Endothelial cell of umbilical vein (primary cell): Measurements from ENCODE around the gene ACOX3. TPM values are rescaled to one million over a fixed set of nuclear protein-coding genes. Genes with fewer than 3 reads are reported as not detected.

Experiments used
- BruUV-seq: library from RNA; stranded (reverse); fragments of 400-500 nt; replicated peaks from 2 replicates; lab custom pipeline; 2021; lab: Mats Ljungman, UMichigan
- CTCF ChIA-PET: fragments of 300-600, 350-600 bp; sonication (Branson Sonifier 250); formaldehyde crosslinking; loops from one replicate; lab custom pipeline; 2021; ENCODE audit warnings: antibody characterized with exemption, inconsistent platforms; lab: Charles Lee
- POLR2A ChIA-PET: fragments of 300-600, 350-600 bp; sonication (Branson Sonifier 250); formaldehyde crosslinking; loops from one replicate; lab custom pipeline; 2021; ENCODE audit warnings: antibody characterized with exemption, inconsistent platforms; lab: Charles Lee
- DNase-seq: peaks from one replicate; pipeline ENCODE4 v3.0.0-alpha.2; 2011; ENCODE audit warnings: low read depth, low spot score
- FAIRE-seq: peaks from 2 replicates; lab custom pipeline; 2011; peaks lifted over from hg19 to GRCh38; lab: Jason Lieb, UNC
- H2AFZ ChIP-seq: 2 replicates; pipeline ENCODE4 v1.6.0; 2012; ENCODE audit warnings: low read depth, low read length, control low read depth, inconsistent platforms
- H3K27ac ChIP-seq: 2 replicates; pipeline ENCODE4 v1.5.1; 2011; ENCODE audit warnings: low read depth, mild to moderate bottlenecking, control low read depth, low read length, moderate library complexity; ENCODE audit not compliant: insufficient read depth
- H3K27me3 ChIP-seq, 2 experiments: 2 replicates each; pipeline versions ENCODE4 v1.6.0 to v1.6.1; 2011; ENCODE audit warnings: low read length in 2 of 2, mixed read lengths in 1 of 2; ENCODE audit not compliant: control insufficient read depth in 2 of 2, insufficient read depth in 2 of 2
- H3K36me3 ChIP-seq, 2 experiments: 2 replicates in 1 of 2; 3 replicates in 1 of 2; pipeline ENCODE4 v1.5.1; 2011; ENCODE audit warnings: low read length in 2 of 2, mild to moderate bottlenecking in 1 of 2, moderate library complexity in 1 of 2; ENCODE audit not compliant: control insufficient read depth in 2 of 2, insufficient read depth in 2 of 2; ENCODE audit errors: extremely low read depth in 1 of 2
- H3K4me1 ChIP-seq: 3 replicates; pipeline ENCODE4 v1.5.1; 2011; ENCODE audit warnings: mild to moderate bottlenecking, low read length; ENCODE audit not compliant: control insufficient read depth, insufficient read depth; ENCODE audit errors: extremely low read depth
- H3K4me2 ChIP-seq: 2 replicates; pipeline ENCODE4 v1.6.1; 2011; ENCODE audit warnings: low read length, control low read depth, mixed read lengths; ENCODE audit not compliant: insufficient read depth
- H3K4me3 ChIP-seq, 3 experiments: fragments of 200-600 bp in 1 of 3; sonication (generic), shearing (Covaris generic) in 1 of 3; replicated peaks in 1 of 3; 2 replicates each; pipeline ENCODE4 v1.5.1; 2011 to 2016; ENCODE audit warnings: control low read depth in 3 of 3, low read length in 3 of 3, mild to moderate bottlenecking in 2 of 3, inconsistent platforms in 1 of 3, low read depth in 1 of 3, moderate library complexity in 1 of 3; ENCODE audit not compliant: insufficient read depth in 1 of 3
- H3K79me2 ChIP-seq: 2 replicates; pipeline ENCODE4 v1.6.0; 2012; ENCODE audit warnings: low read length, inconsistent platforms; ENCODE audit not compliant: control insufficient read depth, insufficient read depth
- H3K9ac ChIP-seq: replicated peaks from 2 replicates; pipeline ENCODE3; 2011; ENCODE audit warnings: low read length, control low read depth; ENCODE audit not compliant: insufficient read depth; ENCODE audit errors: extremely low read depth
- H3K9me1 ChIP-seq: replicated peaks from 3 replicates; pipeline ENCODE4 v1.6.0; 2011; ENCODE audit warnings: mild to moderate bottlenecking, low read length; ENCODE audit not compliant: control insufficient read depth, insufficient read depth; ENCODE audit errors: extremely low read depth
- H3K9me3 ChIP-seq: replicated peaks from 2 replicates; pipeline ENCODE4 v1.5.1; 2012; ENCODE audit warnings: low read length, inconsistent platforms; ENCODE audit not compliant: control insufficient read depth, insufficient read depth
- H4K20me1 ChIP-seq: replicated peaks from 2 replicates; pipeline ENCODE3; 2011; ENCODE audit warnings: mild to moderate bottlenecking, low read length; ENCODE audit not compliant: control insufficient read depth, insufficient read depth; ENCODE audit errors: extremely low read depth
- CTCF ChIP-seq, 2 donors: IDR thresholded peaks; 1 replicate in 1 of 2; 2 replicates in 1 of 2; pipeline ENCODE4 v1.5.1; 2011; ENCODE audit warnings: low read length in 2 of 2, mild to moderate bottlenecking in 2 of 2, moderate library complexity in 2 of 2, control low read depth in 1 of 2, inconsistent platforms in 1 of 2, low read depth in 1 of 2; ENCODE audit not compliant: insufficient read depth in 1 of 2; ENCODE audit errors: extremely low read depth in 1 of 2
- EZH2 ChIP-seq: IDR thresholded peaks from 2 replicates; pipeline ENCODE4 v1.6.1; 2012; ENCODE audit warnings: borderline replicate concordance, low read depth, mild to moderate bottlenecking, moderate library complexity, low read length, inconsistent platforms; ENCODE audit not compliant: severe bottlenecking
- FOS ChIP-seq: IDR thresholded peaks from 2 replicates; pipeline ENCODE4 v1.6.1; 2011; ENCODE audit warnings: mild to moderate bottlenecking, low read length, moderate library complexity, borderline replicate concordance; ENCODE audit not compliant: insufficient read depth
- GATA2 ChIP-seq: IDR thresholded peaks from 2 replicates; pipeline ENCODE4 v1.7.0; 2011; ENCODE audit warnings: low read depth, mild to moderate bottlenecking, moderate library complexity, mixed read lengths, low read length; ENCODE audit not compliant: insufficient read length, insufficient read depth
- JUN ChIP-seq: IDR thresholded peaks from 2 replicates; pipeline ENCODE4 v1.6.1; 2011; ENCODE audit warnings: borderline replicate concordance, low read depth; ENCODE audit not compliant: insufficient read length, insufficient read depth
- MYC ChIP-seq: IDR thresholded peaks from one replicate; pipeline ENCODE4 v1.6.1; 2011; ENCODE audit warnings: mild to moderate bottlenecking, low read depth, low read length
- POLR2A ChIP-seq: IDR thresholded peaks from 2 replicates; pipeline ENCODE4 v1.6.1; 2012; ENCODE audit warnings: low read depth, mild to moderate bottlenecking, control low read depth, low read length
- POLR2AphosphoS5 ChIP-seq: IDR thresholded peaks from 2 replicates; pipeline ENCODE4 v1.6.1; 2012; ENCODE audit warnings: low read depth, mild to moderate bottlenecking, control low read depth, low read length, moderate library complexity; ENCODE audit not compliant: insufficient read depth
- dilution Hi-C: fragments of 300-500 bp; cut with MboI; formaldehyde crosslinking; loops from one replicate; pipeline ENCODE4 v1.15.0; 2019; ENCODE audit warnings: low sequenced_read_pairs; ENCODE audit not compliant: extremely low pct_ligation_motif_present
- intact Hi-C: fragments of 100-400 bp; cut with micrococcal nuclease; formaldehyde crosslinking; loops from one replicate; pipeline ENCODE4 v1.10.0; 2022
- polyA plus RNA-seq, 4 experiments: library from polyadenylated mRNA; depleted of rRNA in 3 of 4; stranded (reverse) in 3 of 4; unstranded in 1 of 4; fragments of >200 nt; gene quantifications; 2 replicates each; pipeline versions ENCODE4 v1.2.1 to v1.2.3, GENCODE V29; 2011 to 2012; ENCODE audit warnings: missing spikeins in 1 of 4
- total RNA-seq: library from RNA; stranded (reverse); gene quantifications from 2 replicates; pipeline ENCODE4 v1.2.3, GENCODE V29; 2021
- TF ChIP-seq, protein P1 (sequence below): IDR thresholded peaks from 2 replicates; pipeline ENCODE4 v1.6.1; 2011; ENCODE audit not compliant: insufficient read depth, insufficient read length

ACOX3 gene
- total and polyA plus RNA-seq, 2 donors (not counting 3 experiments of a cell fraction or from before 2014, with no cell fraction given) = 13.0 to 26.3 TPM

DNA sequence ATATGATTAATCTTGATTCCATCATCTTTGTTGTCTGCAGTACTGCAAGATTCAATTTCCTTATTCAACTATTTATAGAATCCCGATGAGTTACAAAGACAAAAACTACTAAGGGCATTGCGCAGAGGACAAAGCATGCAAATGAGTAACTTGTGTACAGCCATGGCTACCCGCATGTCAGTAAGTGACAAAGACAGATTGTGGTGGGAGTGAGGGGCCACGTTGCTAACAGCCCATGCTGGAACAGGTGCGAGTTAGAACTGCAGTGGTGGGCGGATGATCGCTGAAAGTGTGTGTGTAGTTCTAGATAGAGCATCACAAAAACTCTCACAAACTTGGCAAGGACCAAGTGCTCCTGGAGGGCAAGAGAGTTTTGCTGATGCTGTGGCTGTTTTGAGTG, 49.5 kb downstream of the ACOX3 start:
- Histone ChIP-seq H3K36me3 (peaks cover 0 to 9% of the 10 kb centered on the region in 2 experiments), H4K20me1 (no peaks in the 10 kb centered on the region), H3K9ac (no peak overlapping the region), H3K27ac (no peak overlapping the region), H3K9me1 (no peaks in the 10 kb centered on the region), H3K27me3 (no peaks in the 10 kb centered on the region), H3K4me3 (no peak overlapping the region), H3K4me1 (peaks cover 30% of the 10 kb centered on the region), H3K79me2 (no peaks in the 10 kb centered on the region), H3K4me2 (no peak overlapping the region), H2AFZ (no peak overlapping the region), H3K9me3 (no peaks in the 10 kb centered on the region)
- no peak for FAIRE-seq
- CTCF ChIA-PET = interaction anchor here (2.1 to 5.4 kb wide), 2 partner anchors 11 to 124 kb away, joined by 20 to 45 read pairs; no protein-coding TSS in a partner anchor
- no peak for DNase-seq
- no peak for TF ChIP-seq JUN
- TF ChIP-seq EZH2 = no peak
- TF ChIP-seq CTCF (IDR thresholded peaks at IDR 0.05; ENCODE audit: extremely low read depth in 1 of 2, insufficient read depth in 1 of 2, low read depth in 1 of 2, low read length in 2 of 2) = no peak
- no peak for TF ChIP-seq POLR2A
- dilution Hi-C loops = no loop called here
- intact Hi-C loops = no loop called here
- BruUV-seq = no TSS peak
- POLR2A ChIA-PET = no interaction called here

GRCh38 chr4:8390577-8390976, 49.9 kb downstream of the ACOX3 start:
- Histone ChIP-seq H3K79me2 (no peaks in the 10 kb centered on the region), H3K4me1 (peaks cover 30% of the 10 kb centered on the region), H4K20me1 (no peaks in the 10 kb centered on the region), H2AFZ (no peak overlapping the region), H3K9me1 (no peaks in the 10 kb centered on the region), H3K27me3 (no peaks in the 10 kb centered on the region), H3K4me2 (no peak overlapping the region), H3K4me3 (no peak overlapping the region), H3K9ac (no peak overlapping the region), H3K27ac (no peak overlapping the region), H3K9me3 (no peaks in the 10 kb centered on the region), H3K36me3 (peaks cover 0 to 9% of the 10 kb centered on the region in 2 experiments)
- FAIRE-seq (no peak), DNase-seq (no peak)
- ChIA-PET CTCF (interaction anchor here (5.4 kb wide), 1 partner anchor 123 kb away, joined by 45 read pairs; no protein-coding TSS in a partner anchor), POLR2A (no interaction called here)
- no peak for TF ChIP-seq POLR2AphosphoS5
- TF ChIP-seq FOS = no peak
- TF ChIP-seq POLR2A = no peak
- TF ChIP-seq CTCF (IDR thresholded peaks at IDR 0.05; ENCODE audit: extremely low read depth in 1 of 2, insufficient read depth in 1 of 2, low read depth in 1 of 2, low read length in 2 of 2) = no peak
- TF ChIP-seq JUN = no peak
- no peak for TF ChIP-seq EZH2
- TF ChIP-seq, protein P1, sequence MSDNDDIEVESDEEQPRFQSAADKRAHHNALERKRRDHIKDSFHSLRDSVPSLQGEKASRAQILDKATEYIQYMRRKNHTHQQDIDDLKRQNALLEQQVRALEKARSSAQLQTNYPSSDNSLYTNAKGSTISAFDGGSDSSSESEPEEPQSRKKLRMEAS = no peak
- no peak for TF ChIP-seq MYC
- no peak for TF ChIP-seq GATA2
- dilution Hi-C loops (no loop called here), intact Hi-C loops (no loop called here)
- no TSS peak for BruUV-seq
